Hypothalamus (tissue), 51 donors: Measurements from ENCODE around the gene RP2.

Experiments
- DNase-seq, 51 donors: peaks; one replicate each; lab custom pipeline; 2025; lab: John Stamatoyannopoulos, UW

Gene RP2

DNA sequence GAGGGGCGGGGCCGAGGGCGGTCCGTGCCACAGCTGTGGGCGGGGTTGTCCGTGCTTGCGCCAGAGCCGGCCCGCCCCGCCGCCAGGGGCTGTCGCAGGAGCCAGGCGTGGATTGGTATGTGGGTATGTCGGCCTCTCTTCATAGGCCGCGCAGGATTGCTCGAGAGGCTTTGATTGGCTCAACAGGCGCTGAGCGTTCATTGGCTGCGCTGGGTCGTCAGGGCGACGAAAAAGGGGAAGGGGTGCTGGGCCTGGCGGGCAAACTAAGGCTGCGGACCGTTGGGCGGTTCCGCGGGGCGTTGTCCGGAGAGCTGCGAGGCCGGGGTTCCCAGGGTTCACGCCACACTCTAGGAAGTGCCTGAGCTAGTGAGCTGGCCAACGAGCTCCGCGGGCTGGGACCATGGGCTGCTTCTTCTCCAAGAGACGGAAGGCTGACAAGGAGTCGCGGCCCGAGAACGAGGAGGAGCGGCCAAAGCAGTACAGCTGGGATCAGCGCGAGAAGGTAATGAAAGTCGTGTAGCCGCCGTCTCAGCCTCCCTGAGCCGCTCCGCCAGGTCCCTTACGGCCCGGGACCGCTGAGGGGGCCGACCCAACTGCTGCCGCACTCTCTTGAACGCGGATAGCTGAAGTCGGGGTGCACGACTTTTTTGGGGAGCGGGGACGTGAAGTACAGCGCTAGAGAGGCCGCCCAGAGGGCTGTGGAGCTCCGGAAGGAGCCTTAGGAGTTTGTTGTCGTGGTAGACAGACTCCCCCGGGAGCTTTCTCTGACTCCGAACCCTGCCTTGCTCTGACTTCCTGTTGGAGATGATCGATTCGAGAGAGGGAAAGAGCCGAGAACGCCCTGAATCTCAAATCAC is at the start of gene RP2:
TSS of gene RP2 (plus strand) at position 343 of the 857 bp plus-strand sequence. CDS start at position 401, 58 bp downstream.
- peak; percentile 21 to 94 (median 77) for DNase-seq

DNA sequence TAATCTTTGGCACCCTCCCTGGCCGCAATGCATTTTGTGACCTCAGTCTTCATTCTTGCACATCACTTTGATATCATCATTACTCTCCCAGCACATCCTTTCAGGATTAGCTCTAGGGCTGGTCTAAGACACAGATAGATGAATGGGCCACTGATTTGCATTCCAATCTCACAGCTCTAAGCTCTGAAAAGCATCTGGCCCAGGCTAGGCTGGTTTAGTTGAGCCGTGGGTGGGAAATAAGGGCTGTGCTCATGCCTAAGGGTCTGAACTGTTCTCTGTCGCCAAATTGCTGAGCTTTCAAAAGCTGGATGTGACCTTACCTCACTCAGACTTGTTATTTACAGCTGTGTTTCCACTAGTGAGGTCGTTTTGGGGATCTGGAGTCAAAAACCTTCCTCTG is 47.9 kb upstream of the RP2 start:
- DNase-seq, result no peak

DNA sequence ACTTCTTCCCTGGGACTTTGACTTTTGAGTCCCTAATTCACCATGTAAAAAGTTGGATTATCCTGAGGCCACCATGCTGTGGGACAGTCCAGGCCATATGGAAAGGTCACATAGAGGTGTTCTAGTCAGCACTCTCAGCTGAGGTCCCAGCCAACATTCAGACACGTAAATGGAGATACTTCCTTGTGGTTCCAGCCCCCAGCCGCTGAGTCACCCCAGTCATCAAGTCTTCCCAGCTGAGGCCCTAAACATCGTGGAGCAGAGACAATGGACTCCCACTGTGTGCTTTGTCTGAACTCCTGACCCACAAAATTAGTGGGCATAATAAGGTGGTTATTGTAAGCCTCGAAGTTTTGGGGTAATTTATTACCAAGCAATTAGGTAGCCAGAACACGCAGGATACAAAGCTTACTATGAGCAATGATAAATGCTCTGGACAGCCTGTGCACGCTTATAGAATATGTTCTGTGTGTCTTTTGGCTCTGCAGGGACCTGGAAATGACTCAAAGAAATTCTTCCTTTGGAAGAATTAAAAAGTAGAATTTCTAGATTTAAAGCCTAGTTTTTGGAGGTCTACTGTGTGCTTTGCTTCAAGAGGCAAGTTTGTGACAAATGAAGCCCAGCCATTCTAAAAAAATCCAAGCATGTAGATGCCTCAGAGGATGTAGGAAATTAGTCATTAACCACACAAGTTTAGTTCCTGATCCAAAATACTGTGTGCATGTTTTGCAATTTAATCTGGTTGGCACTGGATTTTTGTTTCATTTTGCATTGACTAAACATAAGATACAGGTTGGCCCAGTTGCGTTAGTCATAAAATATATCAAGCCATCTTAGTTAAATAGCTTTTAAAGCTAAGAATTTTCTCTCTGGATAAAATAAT is 44.7 kb upstream of the RP2 start:
- DNase-seq, result no peak

DNA sequence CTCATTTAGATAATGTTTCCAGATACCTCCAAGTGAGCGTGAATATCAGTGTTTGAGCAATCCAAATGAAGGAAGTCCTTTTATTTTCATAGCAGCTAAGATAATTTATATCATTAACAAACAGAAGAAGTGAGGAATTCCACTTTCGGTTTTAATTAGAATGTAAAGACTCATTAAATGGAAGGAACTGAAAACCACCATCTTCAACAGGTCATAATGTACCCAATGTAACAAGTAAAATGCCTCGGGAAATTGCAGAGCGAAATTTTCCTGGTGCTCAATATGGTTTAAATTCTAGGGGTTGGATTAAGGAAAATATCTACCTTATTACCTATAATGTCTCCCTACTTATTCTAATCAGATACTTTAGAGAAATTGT is 44.0 kb upstream of the RP2 start:
- no peak for DNase-seq

DNA sequence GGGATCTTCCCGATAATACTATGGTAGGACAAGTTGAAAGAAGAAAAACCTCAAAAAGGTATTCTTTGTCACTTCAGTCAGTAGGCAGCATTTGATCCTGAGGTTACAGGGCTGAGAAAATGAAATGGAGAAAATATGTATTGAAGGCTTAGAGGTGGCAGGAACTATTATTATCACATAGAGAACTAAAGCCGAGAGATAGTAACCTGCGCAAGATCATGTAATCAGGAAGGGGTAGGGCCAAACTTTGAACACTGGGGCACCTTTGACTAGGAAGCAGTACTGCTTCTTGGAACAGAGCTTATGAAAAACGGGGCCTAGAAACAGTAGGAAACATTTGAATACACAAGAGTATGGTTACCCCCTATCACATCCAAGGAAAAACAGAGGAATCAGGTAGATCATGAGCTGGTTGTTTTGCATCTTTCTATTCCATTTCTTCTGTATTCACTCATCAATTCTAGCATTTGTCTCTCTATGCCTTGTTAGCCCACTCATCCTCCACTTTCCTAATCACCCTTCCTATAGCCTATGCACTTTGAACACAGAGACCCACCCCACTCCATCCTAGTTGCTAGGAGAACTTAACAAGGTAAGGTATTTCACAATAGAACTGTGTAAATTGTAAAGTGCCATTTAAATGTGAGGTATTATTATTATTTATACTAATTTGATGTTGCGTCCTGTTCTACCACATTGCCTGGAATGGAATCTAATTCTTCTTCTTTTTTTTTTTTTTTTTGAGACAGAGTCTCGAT is 43.3 kb upstream of the RP2 start:
- DNase-seq, result no peak

DNA sequence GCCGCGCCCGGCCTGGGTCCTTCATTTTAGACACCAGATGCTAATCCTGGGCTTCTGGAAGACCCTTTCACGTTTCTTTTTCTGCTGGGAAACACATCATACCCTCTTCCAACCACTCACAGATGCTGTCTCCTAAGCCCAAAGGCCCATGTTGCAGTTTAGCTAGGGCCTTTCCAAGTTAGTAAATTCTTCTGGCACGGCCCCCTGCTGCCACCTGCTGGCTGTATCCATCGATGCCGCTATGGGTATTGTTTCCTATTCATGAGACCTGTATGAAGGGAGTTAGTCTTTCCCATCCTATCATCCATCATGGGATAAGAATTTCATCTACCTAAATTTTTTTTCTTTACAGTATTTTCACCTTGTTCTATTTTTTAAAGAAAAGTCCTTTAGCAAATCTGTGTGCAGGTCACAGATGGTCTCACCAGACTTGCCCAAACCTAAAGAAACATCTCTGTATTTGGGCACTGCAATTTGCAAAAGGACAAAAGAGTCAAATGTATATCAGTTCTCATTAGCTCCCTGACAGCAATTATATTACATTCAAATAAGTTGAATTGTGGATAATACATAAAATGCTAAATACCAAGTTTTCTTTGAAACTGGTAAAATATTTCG is 40.2 kb upstream of the RP2 start:
- DNase-seq, result peak in 45 of 51 donors; percentile 0 to 70 (median 26)

DNA sequence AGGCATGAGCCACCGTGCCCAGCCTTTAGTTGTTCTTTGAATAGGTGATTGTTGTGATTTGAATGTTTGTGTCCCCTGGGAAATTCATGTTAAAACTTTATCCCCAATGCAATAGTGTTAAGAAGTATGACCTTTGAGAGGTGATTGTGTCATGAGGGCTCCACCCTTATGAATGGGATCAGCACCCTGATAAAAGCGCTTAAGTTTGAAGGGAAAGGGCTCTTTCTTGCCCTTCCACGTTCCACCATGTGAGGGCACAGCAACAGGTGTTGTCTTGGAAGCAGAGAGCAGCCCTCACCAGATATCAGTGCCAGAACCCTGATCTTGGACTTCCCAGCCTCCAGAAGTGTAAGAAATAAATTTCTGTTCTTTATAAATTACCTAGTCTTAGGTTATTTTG is 33.7 kb upstream of the RP2 start:
- no peak for DNase-seq

DNA sequence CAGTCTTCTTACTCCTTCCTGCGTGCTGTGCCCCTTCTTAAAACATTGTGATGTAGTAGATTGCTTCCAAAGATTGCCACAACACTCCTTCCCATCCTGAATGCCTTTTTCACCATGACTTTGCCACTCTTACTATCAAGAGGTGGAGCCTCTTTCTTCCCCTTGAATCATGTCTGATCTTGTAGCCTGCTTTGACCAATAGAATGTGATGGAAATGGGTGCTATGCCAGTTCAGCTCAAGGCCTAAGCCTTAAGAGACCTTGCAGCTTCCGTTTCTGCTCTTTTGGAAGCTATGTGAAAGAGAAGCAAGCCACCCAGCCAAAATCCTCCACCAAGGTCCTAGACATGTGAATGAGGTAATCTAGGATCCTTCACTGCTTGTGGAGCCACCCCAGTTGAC is 31.6 kb upstream of the RP2 start:
- DNase-seq, result no peak

DNA sequence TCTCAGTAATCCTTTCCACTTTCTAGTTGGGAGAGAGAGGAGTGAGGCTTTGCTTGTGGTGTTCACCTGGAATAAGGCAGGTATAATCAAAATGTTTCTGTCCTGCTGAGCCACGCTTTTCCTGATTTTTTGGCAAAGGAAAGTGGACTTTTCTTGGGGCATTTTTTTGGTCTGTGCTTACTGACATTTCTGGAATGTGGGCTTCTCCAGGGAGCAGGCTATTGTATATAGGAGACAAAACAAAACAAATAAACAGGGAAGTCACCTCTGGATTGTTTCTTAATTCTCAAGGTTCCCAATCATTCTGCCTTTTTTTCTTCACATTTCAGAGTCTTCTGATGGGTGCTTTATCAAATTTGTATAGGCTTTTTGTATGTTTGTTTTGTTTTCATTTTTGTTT is 25.7 kb upstream of the RP2 start:
- DNase-seq, result no peak

DNA sequence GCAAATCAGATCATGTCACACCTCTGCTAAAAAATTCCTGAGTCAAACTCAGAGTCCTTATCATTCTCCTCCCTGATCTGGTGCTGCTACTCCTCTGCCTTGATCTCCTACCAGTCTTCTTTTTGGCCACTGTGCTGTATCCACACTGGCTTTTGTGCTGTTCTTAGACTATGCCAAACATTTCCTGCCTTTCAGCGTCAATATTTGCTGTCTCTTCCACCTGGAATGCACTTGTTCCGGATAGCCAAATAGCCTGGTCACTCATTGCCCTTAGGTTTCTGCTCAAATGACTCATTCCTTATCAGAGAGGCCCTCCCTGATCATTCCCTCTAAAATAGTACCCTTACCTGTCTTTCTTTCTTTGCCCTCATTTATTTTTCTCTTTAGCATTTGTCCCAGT is 24.4 kb upstream of the RP2 start:
- no peak for DNase-seq

DNA sequence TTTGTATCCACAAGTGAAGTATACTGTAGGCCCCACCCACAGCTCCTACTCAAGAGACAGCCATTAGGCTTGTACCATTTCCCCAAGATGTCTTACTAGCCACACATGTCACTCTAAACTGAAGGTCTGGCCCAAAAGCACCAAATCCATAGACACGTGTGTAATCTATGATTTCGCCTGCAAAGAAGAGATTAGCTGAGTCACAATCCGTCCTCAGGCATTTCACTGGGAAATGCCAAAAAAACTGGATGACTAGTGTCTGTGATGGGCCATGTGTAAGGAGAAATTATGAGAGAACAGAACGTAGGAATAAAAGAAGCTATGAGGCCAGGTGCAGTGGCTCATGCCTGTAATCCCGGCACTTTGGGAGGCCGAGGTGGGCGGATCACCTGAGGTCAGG is 21.9 kb upstream of the RP2 start:
- no peak for DNase-seq

DNA sequence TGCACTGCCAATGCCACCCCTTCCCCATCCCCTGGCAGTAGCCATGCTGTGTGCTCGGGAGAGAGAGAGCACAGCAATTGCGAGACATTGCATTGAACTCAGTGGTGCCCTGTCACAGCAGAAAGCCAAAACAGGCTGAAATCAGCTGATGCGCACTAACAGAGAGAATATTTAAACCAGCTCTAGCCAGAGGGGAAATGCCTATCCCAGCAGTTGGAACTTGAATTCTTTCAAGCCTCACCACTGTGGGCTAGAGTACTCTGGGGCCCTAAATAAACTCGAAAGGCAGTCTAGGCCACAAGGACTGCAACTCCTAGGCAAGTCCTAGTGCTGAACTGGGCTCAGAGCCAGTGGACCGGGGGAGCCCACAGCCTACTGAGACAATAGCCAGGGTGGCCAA is 17.7 kb upstream of the RP2 start:
- DNase-seq, result no peak

DNA sequence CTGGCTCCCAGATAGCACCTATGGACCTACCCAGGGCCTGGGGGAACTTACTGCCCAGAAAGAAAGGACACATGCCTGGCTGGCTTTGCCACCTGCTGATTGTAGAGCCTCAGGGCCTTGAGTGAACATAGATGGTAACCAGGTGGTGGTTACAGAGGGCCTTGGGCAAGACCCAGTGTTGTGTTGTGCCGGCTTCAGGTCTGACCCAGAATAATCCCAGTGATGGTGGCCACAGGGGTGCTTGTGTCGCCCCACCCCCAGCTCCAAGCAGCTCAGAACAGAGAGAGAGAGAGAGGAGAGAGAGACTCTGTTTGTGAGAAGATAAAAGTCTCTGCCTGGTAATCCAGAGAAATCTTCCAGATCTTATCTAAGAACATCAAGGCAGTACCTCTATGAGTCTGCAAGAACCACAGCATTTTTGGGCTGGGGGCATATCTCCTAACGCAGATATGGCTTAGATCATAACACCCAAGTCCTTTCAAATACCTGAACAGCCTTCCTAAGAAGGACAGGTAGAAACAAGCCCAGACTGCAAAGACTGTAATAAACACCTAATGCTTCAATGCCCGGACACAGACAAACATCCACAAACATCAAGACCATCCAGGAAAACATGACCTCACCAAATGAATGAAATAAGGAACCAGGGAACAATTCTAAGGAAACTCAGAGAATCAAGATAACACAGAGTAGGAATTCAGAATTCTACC is 16.3 kb upstream of the RP2 start:
- DNase-seq, result no peak

DNA sequence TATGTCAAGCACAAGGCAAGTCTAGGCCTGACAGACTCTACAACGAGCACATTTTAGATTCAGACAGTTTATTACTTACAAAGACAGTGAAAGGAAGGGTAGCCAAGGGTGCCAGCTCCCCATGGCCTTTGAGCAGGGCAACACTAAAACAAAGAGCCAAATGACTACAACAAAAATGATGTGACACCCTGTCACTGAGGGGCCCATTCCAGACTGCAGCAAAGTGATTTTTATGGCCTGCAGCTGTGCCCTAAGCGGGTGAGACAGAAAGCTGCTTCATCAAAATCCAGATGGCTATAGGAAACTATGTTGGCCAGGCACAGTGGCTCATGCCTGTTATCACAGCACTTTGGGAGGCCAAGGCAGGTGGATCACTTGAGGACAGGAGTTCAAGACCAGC is 13.4 kb upstream of the RP2 start:
- DNase-seq, result no peak

DNA sequence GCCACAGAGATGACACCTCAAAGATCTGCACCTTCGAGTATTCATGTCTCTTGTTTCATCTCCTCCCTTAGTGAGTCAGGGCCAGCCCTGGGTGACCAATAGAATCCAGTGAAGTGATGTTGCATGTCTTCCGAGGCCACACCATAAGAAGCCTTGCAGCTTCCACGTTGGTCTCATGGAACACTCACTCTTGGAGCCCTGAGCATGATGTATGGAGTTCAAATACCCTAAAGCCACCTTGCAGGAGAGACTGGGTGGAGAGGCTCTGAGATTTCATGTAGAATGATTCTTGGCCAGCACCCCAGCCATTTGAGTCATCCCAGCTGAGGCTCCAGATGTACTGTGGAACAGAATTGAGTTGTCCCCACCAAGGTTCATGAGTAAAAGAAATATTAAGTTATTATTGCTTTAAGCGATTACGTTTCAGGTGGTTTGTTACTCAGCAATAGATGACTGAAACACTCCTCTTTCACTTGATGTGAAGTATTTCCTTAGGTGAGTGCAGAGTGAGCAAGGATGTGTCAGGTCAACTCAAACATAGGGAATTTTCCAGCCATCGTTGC is 5.0 kb upstream of the RP2 start:
- no peak for DNase-seq

DNA sequence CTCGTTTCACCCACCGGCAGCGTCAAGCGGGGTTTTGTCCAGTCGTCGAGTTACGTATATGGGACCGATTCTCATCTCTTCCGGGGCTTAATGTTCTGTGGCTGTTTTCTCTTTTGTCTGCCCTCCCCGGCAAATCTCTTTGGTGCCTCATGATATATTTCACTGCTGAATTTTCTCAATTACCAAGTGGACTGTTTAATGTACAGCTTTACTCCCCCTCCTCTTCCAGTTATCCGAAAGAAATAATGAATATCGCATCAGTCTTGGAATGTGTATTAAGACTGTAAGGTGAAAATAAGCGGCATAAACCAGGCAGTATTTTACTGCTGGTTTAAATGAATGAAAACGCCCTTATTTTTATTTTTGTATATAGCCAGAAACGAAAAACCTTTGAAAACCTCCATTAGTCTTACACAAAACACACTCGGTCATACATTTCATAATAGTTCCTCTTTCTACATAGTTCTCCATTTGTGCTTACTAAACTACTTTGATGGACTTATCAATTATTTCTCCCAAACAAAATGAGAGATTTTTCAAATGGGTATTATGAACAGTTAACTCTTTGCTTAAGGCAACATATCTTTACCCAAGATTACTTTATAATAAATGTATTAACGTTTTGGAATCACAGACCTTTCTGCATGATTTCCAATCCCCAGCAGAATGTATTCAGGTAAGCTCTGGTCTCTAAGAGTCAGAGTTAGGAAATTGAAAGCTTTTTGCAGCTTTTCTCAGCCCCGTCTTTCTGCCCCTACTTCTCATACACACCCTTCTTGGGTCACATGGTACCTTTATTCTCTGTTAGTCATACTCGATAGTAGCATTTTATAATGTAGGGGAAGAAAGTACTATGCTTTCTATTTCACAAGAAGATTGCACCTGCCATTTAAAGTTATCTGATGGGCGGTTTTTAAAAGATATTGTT is 979 bp downstream of the RP2 start:
- DNase-seq, result peak in 2 of 51 donors; percentile 0 to 3

DNA sequence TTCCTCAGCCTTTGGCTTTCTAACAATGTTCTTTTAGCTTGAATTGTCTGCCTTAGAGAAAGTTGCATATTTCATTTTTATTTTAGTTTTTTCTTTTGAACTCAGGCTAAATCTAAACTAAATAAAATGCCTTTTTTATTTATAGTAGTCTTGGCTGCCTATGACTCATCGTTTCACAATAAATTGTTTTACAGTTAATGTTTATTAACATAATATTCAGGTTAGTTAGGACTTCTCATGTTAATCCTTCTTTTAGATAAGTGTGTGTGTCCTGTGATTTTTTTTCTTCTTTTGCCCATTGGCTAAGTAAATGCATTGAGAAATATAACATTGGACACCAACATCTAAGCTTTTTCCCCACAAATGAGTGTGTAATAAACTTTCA is 1.6 kb downstream of the RP2 start:
- DNase-seq, result no peak

DNA sequence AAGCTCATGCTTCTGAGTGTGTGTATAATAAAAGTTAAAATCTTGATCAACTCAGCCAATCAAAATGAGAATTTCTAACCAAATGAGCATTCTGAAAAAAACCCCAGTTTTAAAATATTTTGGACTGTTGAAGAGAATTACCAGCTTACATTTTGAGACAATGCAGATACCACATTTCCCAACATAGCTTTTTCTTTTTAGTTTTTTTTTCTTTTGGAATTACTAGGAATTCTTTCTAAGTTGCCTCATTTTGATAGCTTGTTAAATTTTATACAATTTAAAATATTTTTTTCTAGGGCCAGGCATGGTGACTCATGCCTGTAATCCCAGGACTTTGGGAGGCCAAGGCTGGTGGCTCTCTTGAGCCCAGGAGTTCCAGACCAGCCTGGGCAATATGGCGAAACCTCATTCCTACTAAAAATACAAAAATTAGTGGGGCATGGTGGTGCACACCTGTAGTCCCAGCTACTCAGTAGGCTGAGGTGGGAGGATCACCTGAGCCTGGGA is 2.2 kb downstream of the RP2 start:
- DNase-seq, result no peak
